IPS-20b (cell line): ENCODE measurements around the gene TXNDC2.
A peak's percentile ranks its signal among the peaks of the same experiment; 100 is the strongest.

Experiments used
- H3K27ac ChIP-seq: one replicate; pipeline ENCODE4 v1.5.1; 2013; ENCODE audit warnings: low read length
- H3K27me3 ChIP-seq: 2 replicates; pipeline ENCODE4 v1.6.1; 2013; ENCODE audit warnings: mild to moderate bottlenecking, low read length, inconsistent platforms; ENCODE audit not compliant: insufficient read depth
- H3K36me3 ChIP-seq: 2 replicates; pipeline ENCODE4 v1.6.1; 2013; ENCODE audit warnings: low read depth, mild to moderate bottlenecking, inconsistent platforms, low read length, moderate library complexity; ENCODE audit not compliant: insufficient read depth
- H3K4me1 ChIP-seq: 2 replicates; pipeline ENCODE4 v1.6.1; 2013; ENCODE audit warnings: mild to moderate bottlenecking, control low read depth, inconsistent platforms, low read length, moderate library complexity; ENCODE audit not compliant: insufficient read depth
- H3K4me3 ChIP-seq: 2 replicates; pipeline ENCODE4 v1.5.1; 2013; ENCODE audit warnings: mild to moderate bottlenecking, low read length, inconsistent platforms
- H3K9ac ChIP-seq: 2 replicates; pipeline ENCODE4 v1.6.1; 2013; ENCODE audit warnings: low read depth, mild to moderate bottlenecking, inconsistent platforms, low read length, moderate library complexity
- H3K9me3 ChIP-seq: 2 replicates; pipeline ENCODE4 v1.6.1; 2013; ENCODE audit warnings: mild to moderate bottlenecking, low read depth, low read length, inconsistent platforms; ENCODE audit not compliant: insufficient read depth

TXNDC2 gene

GRCh38 chr18:9885170-9886004, at the start of gene TXNDC2:
TXNDC2 (plus strand) TSS chr18:9885973; CDS start chr18:9886681, 708 bp downstream.
- Histone ChIP-seq H3K4me3 (no peak within 1 kb of the TSS), H3K4me1 (no peaks in the 10 kb centered on the region), H3K27me3 (no peaks in the 10 kb centered on the region), H3K27ac (no peak within 1 kb of the TSS), H3K9ac (no peak within 1 kb of the TSS), H3K9me3 (no peaks in the 10 kb centered on the region), H3K36me3 (no peaks in the 10 kb centered on the region)

- Histone ChIP-seq H3K4me3 (no peak overlapping the region), H3K27ac (peak overlapping the region; percentile 55), H3K4me1 (peaks cover 34% of the 10 kb centered on the region), H3K27me3 (no peaks in the 10 kb centered on the region), H3K9me3 (no peaks in the 10 kb centered on the region), H3K36me3 (no peaks in the 10 kb centered on the region), H3K9ac (peak overlapping the region; percentile 29; the same call in 1 of the 2 replicates)
These were observed 47.5 kb upstream of the TXNDC2 start for GRCh38 chr18:9838144-9838877.

- Histone ChIP-seq H3K4me3 (no peak overlapping the region), H3K9me3 (no peaks in the 10 kb centered on the region), H3K36me3 (no peaks in the 10 kb centered on the region), H3K27ac (no peak overlapping the region), H3K9ac (no peak overlapping the region), H3K27me3 (no peaks in the 10 kb centered on the region), H3K4me1 (peaks cover 38% of the 10 kb centered on the region)
These were observed 46.6 kb upstream of the TXNDC2 start for GRCh38 chr18:9839211-9839610.

- no peak overlapping the region for H3K9ac ChIP-seq
- H3K4me1 ChIP-seq, result peaks cover 35% of the 10 kb centered on the region
- no peaks in the 10 kb centered on the region for H3K27me3 ChIP-seq
- no peak overlapping the region for H3K4me3 ChIP-seq
- no peak overlapping the region for H3K27ac ChIP-seq
- H3K9me3 ChIP-seq, result no peaks in the 10 kb centered on the region
- no peaks in the 10 kb centered on the region for H3K36me3 ChIP-seq
These were observed 45.9 kb upstream of the TXNDC2 start for GRCh38 chr18:9839853-9840252.

- Histone ChIP-seq H3K36me3 (no peaks in the 10 kb centered on the region), H3K9ac (no peak overlapping the region), H3K4me3 (no peak overlapping the region), H3K27ac (no peak overlapping the region), H3K4me1 (peaks cover 23% of the 10 kb centered on the region; the same call in 1 of the 2 replicates), H3K27me3 (no peaks in the 10 kb centered on the region), H3K9me3 (no peaks in the 10 kb centered on the region)
These were observed 44.0 kb upstream of the TXNDC2 start for GRCh38 chr18:9841752-9842151.

GRCh38 chr18:9842448-9842847, 43.3 kb upstream of the TXNDC2 start:
- H3K4me3 ChIP-seq, result no peak overlapping the region
- H3K9ac ChIP-seq, result no peak overlapping the region
- H3K27me3 ChIP-seq, result no peaks in the 10 kb centered on the region
- H3K27ac ChIP-seq, result no peak overlapping the region
- H3K36me3 ChIP-seq, result no peaks in the 10 kb centered on the region
- H3K9me3 ChIP-seq, result no peaks in the 10 kb centered on the region
- H3K4me1 ChIP-seq, result peaks cover 23% of the 10 kb centered on the region; the same call in 1 of the 2 replicates

- no peak overlapping the region for H3K27ac ChIP-seq
- H3K4me1 ChIP-seq, result peaks cover 6% of the 10 kb centered on the region; the same call in 1 of the 2 replicates
- no peaks in the 10 kb centered on the region for H3K9me3 ChIP-seq
- no peaks in the 10 kb centered on the region for H3K36me3 ChIP-seq
- no peak overlapping the region for H3K4me3 ChIP-seq
- H3K27me3 ChIP-seq, result no peaks in the 10 kb centered on the region
- no peak overlapping the region for H3K9ac ChIP-seq
These were observed 40.5 kb upstream of the TXNDC2 start for GRCh38 chr18:9845256-9845655.

GRCh38 chr18:9846162-9846925, 39.4 kb upstream of the TXNDC2 start:
- Histone ChIP-seq H3K4me3 (no peak overlapping the region), H3K9me3 (no peaks in the 10 kb centered on the region), H3K27me3 (no peaks in the 10 kb centered on the region), H3K4me1 (peaks cover 6% of the 10 kb centered on the region; the same call in 1 of the 2 replicates), H3K27ac (no peak overlapping the region), H3K36me3 (no peaks in the 10 kb centered on the region), H3K9ac (no peak overlapping the region)

- no peak overlapping the region for H3K4me3 ChIP-seq
- no peaks in the 10 kb centered on the region for H3K27me3 ChIP-seq
- H3K27ac ChIP-seq, result no peak overlapping the region
- H3K9me3 ChIP-seq, result peaks cover 8% of the 10 kb centered on the region
- H3K36me3 ChIP-seq, result no peaks in the 10 kb centered on the region
- H3K9ac ChIP-seq, result no peak overlapping the region
- peaks cover 6% of the 10 kb centered on the region; the same call in 1 of the 2 replicates for H3K4me1 ChIP-seq
These were observed 37.4 kb upstream of the TXNDC2 start for GRCh38 chr18:9848170-9848879.

GRCh38 chr18:9849407-9850283, 36.1 kb upstream of the TXNDC2 start:
- Histone ChIP-seq H3K27ac (no peak overlapping the region), H3K4me3 (no peak overlapping the region), H3K4me1 (no peaks in the 10 kb centered on the region), H3K9ac (no peak overlapping the region), H3K36me3 (no peaks in the 10 kb centered on the region), H3K27me3 (no peaks in the 10 kb centered on the region), H3K9me3 (peaks cover 8% of the 10 kb centered on the region)
